ENCODE results near the gene STK35. TPM values are rescaled to one million over a fixed set of nuclear protein-coding genes. Genes with fewer than 3 reads are reported as not detected.

The STK35 gene
- total and polyA plus RNA-seq, 2 of the 13 experiments (the other 11 are each of a cell fraction or from before 2014, with no cell fraction given), result 27.4 to 29.8 TPM

- TF ChIP-seq PATZ1 (CRISPR knock-in tag; IDR thresholded peaks at IDR 0.05), result no peak
- no peak for TF ChIP-seq ZNF792 (CRISPR knock-in tag; IDR thresholded peaks at IDR 0.05)
- no peak for TF ChIP-seq ZBTB7B (CRISPR knock-in tag; IDR thresholded peaks at IDR 0.05)
- no peak for TF ChIP-seq KMT2B (CRISPR knock-in tag; IDR thresholded peaks at IDR 0.05)
- TF ChIP-seq ZNF383 (CRISPR knock-in tag; IDR thresholded peaks at IDR 0.05; ENCODE audit: borderline replicate concordance), result no peak
- no peak for TF ChIP-seq SMARCE1 (IDR thresholded peaks at IDR 0.05; ENCODE audit: borderline replicate concordance)
- TF ChIP-seq ZNF574 (CRISPR knock-in tag; IDR thresholded peaks at IDR 0.05), result no peak
- TF ChIP-seq CEBPB (IDR thresholded peaks at IDR 0.05; ENCODE audit: borderline replicate concordance, low read depth, low read length), result no peak
- TF ChIP-seq SP4 (CRISPR knock-in tag; IDR thresholded peaks at IDR 0.05), result no peak
- no peak for TF ChIP-seq PBX2 (CRISPR knock-in tag; IDR thresholded peaks at IDR 0.05)
Observed at GRCh38 chr20:2127238-2127637, 25.6 kb downstream of the STK35 start (continued).

All from HepG2 (cell line).